Measurements from ENCODE around the gene GNAS. TPM values are rescaled to one million over a fixed set of nuclear protein-coding genes. Genes with fewer than 3 reads are reported as not detected.

GNAS gene
- total and polyA plus RNA-seq, 4 experiments from 2014 or later: 70.1 to 645 (median 412) TPM

DNA sequence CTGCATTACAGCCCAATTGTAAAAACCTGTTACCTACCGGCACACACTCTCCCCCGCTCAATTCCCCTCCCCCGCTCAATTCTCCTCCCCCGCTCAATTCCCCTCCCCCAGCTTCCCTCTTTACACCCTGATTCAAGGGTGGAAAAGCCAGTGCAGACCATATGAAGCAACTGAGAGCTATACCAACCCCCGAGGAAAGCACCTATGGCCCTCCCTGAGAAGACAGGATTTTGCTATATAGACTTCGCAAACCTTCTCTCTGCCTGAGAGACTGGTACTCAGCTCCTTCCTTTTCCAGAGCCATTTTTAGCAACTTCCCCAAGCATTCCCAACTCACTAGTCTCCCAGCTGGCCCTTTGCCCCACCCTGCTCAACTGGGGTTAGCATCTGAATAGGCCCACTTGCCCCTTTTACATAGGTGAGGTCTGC, 9.4 kb upstream of the GNAS start:
- Histone ChIP-seq H3K9me3 (ENCODE audit: control insufficient read depth in 1 of 2, low read length in 2 of 2) (no peaks in the 10 kb centered on the region), H3K4me3 (ENCODE audit: low read length in 2 of 2) (no peak overlapping the region), H3K27me3 (ENCODE audit: insufficient read depth, low read length) (peaks cover 8% of the 10 kb centered on the region), H3K36me3 (ENCODE audit: insufficient read depth, low read length) (no peaks in the 10 kb centered on the region), H3K4me1 (ENCODE audit: insufficient read depth, low read length) (no peaks in the 10 kb centered on the region), H3K27ac (ENCODE audit: low read depth, low read length) (no peak overlapping the region)
- H3K27me3 Mint-ChIP-seq: peaks cover 29 to 39% of the 10 kb centered on the region in 2 donors
- no peaks in the 10 kb centered on the region for H3K9me3 Mint-ChIP-seq
- H3K4me3 Mint-ChIP-seq: no peak overlapping the region
- peaks cover 0 to 11% (median 5%) of the 10 kb centered on the region in 4 donors for H3K4me1 Mint-ChIP-seq
- no peak for DNase-seq
- POLR2A ChIA-PET (ENCODE audit: partially characterized antibody): no interaction called here
- H3K36me3 Mint-ChIP-seq: no peaks in the 10 kb centered on the region
- no peak overlapping the region for H3K27ac Mint-ChIP-seq
- intact Hi-C loops (cut with micrococcal nuclease): no loop called here
- CTCF ChIA-PET (ENCODE audit: partially characterized antibody): interaction anchor here (1.8 kb wide), 1 partner anchor 10 kb away, joined by 5 read pairs; the partner anchor contains the start of gene GNAS

DNA sequence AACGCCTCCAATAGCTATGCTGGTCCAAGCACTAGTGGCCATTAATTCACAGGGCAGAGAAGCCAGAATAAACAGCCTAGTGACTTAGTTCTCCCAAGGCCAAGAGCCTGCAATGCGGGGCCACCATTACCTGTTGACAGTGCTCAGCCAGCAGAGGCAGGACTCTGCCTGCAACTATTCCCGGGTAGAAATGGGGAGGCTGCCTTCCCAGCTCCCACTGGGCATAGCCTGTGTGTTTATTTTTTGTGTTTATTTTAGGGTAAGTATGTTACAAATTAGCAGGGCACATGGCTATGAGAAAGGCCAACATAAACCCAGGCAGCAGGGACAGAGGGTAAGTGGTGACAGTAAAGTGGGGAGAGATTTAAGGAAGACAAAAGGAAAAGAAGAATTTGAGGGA, 6.8 kb upstream of the GNAS start:
- no peaks in the 10 kb centered on the region for H3K4me1 ChIP-seq (ENCODE audit: insufficient read depth, low read length)
- ChIA-PET POLR2A (ENCODE audit: partially characterized antibody) (no interaction called here), CTCF (ENCODE audit: partially characterized antibody) (no interaction called here)
- H3K4me3 ChIP-seq (ENCODE audit: low read length in 2 of 2): no peak overlapping the region
- intact Hi-C loops (cut with micrococcal nuclease): no loop called here
- H3K27ac ChIP-seq (ENCODE audit: low read depth, low read length): no peak overlapping the region
- Mint-ChIP-seq H3K4me3 (no peak overlapping the region), H3K4me1 (peaks cover 2 to 5% (median 3%) of the 10 kb centered on the region in 4 donors), H3K9me3 (no peaks in the 10 kb centered on the region), H3K27ac (no peak overlapping the region), H3K36me3 (no peaks in the 10 kb centered on the region), H3K27me3 (peaks cover 34% of the 10 kb centered on the region in 2 donors)
- H3K9me3 ChIP-seq (ENCODE audit: control insufficient read depth in 1 of 2, low read length in 2 of 2): no peaks in the 10 kb centered on the region
- no peaks in the 10 kb centered on the region for H3K36me3 ChIP-seq (ENCODE audit: insufficient read depth, low read length)
- H3K27me3 ChIP-seq (ENCODE audit: insufficient read depth, low read length): peaks cover 4% of the 10 kb centered on the region
- no peak for DNase-seq

DNA sequence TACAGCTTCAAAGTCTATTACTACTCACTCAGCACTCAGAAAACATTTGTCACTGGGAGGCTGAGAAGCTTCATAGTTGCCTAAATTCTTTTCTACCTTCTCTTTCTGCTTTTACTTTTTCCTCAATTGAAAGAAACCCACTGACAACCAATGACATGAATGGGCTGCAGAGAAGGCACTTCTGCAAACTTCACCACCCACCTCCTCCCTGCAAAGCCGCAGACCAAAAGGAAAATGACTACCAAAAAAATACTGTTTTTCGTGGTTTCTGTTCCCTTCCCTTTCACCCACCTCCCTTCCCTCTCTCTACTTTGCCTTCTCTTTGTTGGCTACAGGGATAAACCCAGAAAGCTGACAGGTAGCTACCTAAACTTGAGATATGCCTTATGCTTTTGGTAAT, 5.1 kb upstream of the GNAS start:
- peaks cover 0 to 2% of the 10 kb centered on the region in 2 donors for H3K36me3 Mint-ChIP-seq
- H3K4me1 Mint-ChIP-seq: peaks cover 2 to 14% (median 9%) of the 10 kb centered on the region in 4 donors
- Histone ChIP-seq H3K27me3 (ENCODE audit: insufficient read depth, low read length) (peaks cover 10% of the 10 kb centered on the region), H3K36me3 (ENCODE audit: insufficient read depth, low read length) (no peaks in the 10 kb centered on the region), H3K27ac (ENCODE audit: low read depth, low read length) (no peak overlapping the region), H3K9me3 (ENCODE audit: control insufficient read depth in 1 of 2, low read length in 2 of 2) (no peaks in the 10 kb centered on the region), H3K4me1 (ENCODE audit: insufficient read depth, low read length) (peaks cover 6% of the 10 kb centered on the region), H3K4me3 (ENCODE audit: low read length in 2 of 2) (no peak overlapping the region)
- H3K9me3 Mint-ChIP-seq: no peaks in the 10 kb centered on the region
- no peak for DNase-seq
- ChIA-PET CTCF (ENCODE audit: partially characterized antibody) (no interaction called here), POLR2A (ENCODE audit: partially characterized antibody) (no interaction called here)
- no peak overlapping the region for H3K4me3 Mint-ChIP-seq
- H3K27ac Mint-ChIP-seq: no peak overlapping the region
- peaks cover 33 to 42% of the 10 kb centered on the region in 2 donors for H3K27me3 Mint-ChIP-seq
- intact Hi-C loops (cut with micrococcal nuclease): no loop called here

DNA sequence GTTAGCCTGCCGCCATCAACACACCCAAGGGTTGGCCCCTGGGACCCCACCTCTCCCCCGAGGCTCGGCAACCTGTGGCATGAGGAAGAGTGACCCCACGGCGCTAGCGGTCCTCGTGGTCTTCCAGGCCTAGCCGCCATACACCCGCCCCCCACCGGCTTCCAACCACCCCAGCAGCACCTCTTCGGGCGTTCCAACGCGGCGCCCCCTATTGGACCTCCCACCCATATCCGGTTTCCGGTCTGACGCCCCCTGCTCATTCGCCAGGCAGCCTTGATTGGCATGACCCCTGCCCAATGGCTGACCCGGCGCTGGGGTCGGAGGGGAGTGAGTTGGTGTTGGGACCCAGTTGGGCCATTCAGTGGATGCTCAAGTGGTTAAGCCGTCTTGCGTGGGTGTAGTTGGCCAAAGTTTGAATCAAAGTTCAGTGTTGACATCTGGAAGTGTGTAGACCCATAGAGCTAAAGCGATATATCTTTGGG, 1.8 kb upstream of the GNAS start, which contains the start of gene GNAS-AS1:
Gene GNAS-AS1 (minus strand): TSS at position 210 of the 482 bp plus-strand sequence.
- intact Hi-C loops (cut with micrococcal nuclease): loop anchor here (5.0 kb wide), 1 partner anchor 613 kb away; no protein-coding TSS in a partner anchor
- POLR2A ChIA-PET (ENCODE audit: partially characterized antibody): interaction anchor here (0.9 to 1.5 kb wide), 2 partner anchors 200 to 462 kb away, joined by 3 to 4 read pairs; partner anchors contain the start of genes STX16 and VAPB
- H3K4me3 Mint-ChIP-seq: peak within 1 kb of the TSS; percentile 86 to 95 (median 90)
- H3K9me3 Mint-ChIP-seq: no peaks in the 10 kb centered on the region
- peaks cover 29 to 32% of the 10 kb centered on the region in 2 donors for H3K27me3 Mint-ChIP-seq
- H3K4me1 Mint-ChIP-seq: peaks cover 4 to 19% (median 13%) of the 10 kb centered on the region in 4 donors
- DNase-seq: peak; percentile 62 to 73 (median 73)
- peaks cover 0 to 2% of the 10 kb centered on the region in 2 donors for H3K36me3 Mint-ChIP-seq
- peaks cover 13% of the 10 kb centered on the region for H3K4me1 ChIP-seq (ENCODE audit: insufficient read depth, low read length)
- peak within 1 kb of the TSS in 1 of 2 donors; percentile 46 for H3K4me3 ChIP-seq (ENCODE audit: low read length in 2 of 2)
- no peaks in the 10 kb centered on the region for H3K36me3 ChIP-seq (ENCODE audit: insufficient read depth, low read length)
- H3K27ac Mint-ChIP-seq: peak within 1 kb of the TSS in 2 of 7 donors; percentile 46 to 75
- no peak within 1 kb of the TSS for H3K27ac ChIP-seq (ENCODE audit: low read depth, low read length)
- H3K27me3 ChIP-seq (ENCODE audit: insufficient read depth, low read length): peaks cover 16% of the 10 kb centered on the region
- no peaks in the 10 kb centered on the region for H3K9me3 ChIP-seq (ENCODE audit: control insufficient read depth in 1 of 2, low read length in 2 of 2)
- CTCF ChIA-PET (ENCODE audit: partially characterized antibody): interaction anchor here (0.8 to 1.1 kb wide), 2 partner anchors 193 to 369 kb away, joined by 3 to 5 read pairs; no protein-coding TSS in a partner anchor

DNA sequence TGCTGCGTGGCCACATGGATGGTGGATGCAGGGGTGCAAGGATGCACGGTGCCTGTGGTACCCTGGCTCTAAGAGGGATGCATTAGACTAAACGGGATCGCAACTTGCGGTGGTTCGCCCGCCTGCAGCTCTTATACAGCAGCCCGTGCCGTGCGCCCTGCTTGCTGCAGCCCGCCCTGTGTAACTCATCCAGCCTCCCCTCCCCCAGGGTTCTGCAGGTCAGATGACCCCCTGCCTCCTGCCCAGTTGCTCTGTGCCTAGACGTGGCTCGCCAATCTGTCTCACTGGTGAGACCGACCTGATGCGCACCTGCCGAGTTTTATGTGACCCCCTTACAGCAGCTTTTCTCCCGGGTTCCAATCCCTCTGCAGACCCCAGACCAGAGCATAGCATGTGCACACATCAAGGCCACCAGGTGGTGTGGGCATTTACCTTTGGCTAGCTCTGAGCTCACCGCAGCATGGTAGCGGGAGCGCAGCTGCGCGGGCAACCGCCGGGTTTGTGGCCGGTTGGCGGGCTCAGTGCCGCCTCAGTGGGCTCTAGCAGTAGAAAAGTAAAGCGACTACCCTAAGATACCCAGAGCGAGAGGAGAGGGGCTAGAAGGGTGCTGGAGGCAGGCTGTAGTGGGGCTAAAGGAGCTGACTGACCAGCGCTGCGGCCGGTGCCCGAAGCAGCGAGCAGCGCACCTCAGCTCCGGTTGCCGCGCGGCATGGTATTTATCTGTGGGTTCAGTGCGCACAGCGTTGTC, 1.1 kb upstream of the GNAS start:
- H3K27me3 ChIP-seq (ENCODE audit: insufficient read depth, low read length): peaks cover 14% of the 10 kb centered on the region
- H3K4me1 Mint-ChIP-seq: peaks cover 5 to 25% (median 16%) of the 10 kb centered on the region in 4 donors
- H3K36me3 ChIP-seq (ENCODE audit: insufficient read depth, low read length): no peaks in the 10 kb centered on the region
- peak overlapping the region in 1 of 2 donors; percentile 46 for H3K4me3 ChIP-seq (ENCODE audit: low read length in 2 of 2)
- peak overlapping the region; percentile 86 to 95 (median 90) for H3K4me3 Mint-ChIP-seq
- no peak for DNase-seq
- no peak overlapping the region for H3K27ac Mint-ChIP-seq
- H3K9me3 Mint-ChIP-seq: no peaks in the 10 kb centered on the region
- H3K4me1 ChIP-seq (ENCODE audit: insufficient read depth, low read length): peaks cover 16% of the 10 kb centered on the region
- no peaks in the 10 kb centered on the region for H3K9me3 ChIP-seq (ENCODE audit: control insufficient read depth in 1 of 2, low read length in 2 of 2)
- ChIA-PET POLR2A (ENCODE audit: partially characterized antibody) (interaction anchor here (0.9 to 1.5 kb wide), 2 partner anchors 200 to 463 kb away, joined by 3 to 4 read pairs; partner anchors contain the start of genes STX16 and VAPB), CTCF (ENCODE audit: partially characterized antibody) (interaction anchor here (0.8 to 1.2 kb wide), 3 partner anchors 193 to 370 kb away, joined by 3 to 5 read pairs (median 4); partner anchors contain the start of gene STX16)
- H3K27ac ChIP-seq (ENCODE audit: low read depth, low read length): no peak overlapping the region
- peaks cover 30% of the 10 kb centered on the region in 2 donors for H3K27me3 Mint-ChIP-seq
- intact Hi-C loops (cut with micrococcal nuclease): loop anchor here (5.0 kb wide), 1 partner anchor 614 kb away; no protein-coding TSS in a partner anchor
- H3K36me3 Mint-ChIP-seq: peaks cover 0 to 2% of the 10 kb centered on the region in 2 donors

DNA sequence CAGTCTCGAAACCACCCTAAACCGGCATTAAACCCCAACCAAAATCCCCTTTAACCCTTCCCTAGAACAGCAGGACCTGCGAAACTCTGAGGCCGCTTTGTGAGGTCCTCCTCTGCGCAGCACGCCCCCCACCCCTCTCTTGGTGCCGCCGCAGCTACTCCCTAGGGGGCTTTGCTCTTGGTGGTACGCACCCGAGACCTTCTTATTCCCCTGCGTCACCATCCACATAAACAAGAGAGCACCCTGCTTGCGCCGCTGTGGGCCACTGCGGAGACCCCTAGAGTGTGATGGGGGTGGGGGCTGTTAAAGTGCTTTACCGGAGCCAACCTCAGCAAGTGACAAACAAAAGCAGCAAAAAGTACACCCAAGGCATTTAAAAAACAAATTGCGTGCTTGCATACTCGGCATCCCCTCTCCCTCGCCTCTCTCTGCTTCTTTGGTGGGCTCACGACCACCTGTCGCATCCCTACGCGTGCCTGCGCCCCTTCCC, 502 bp upstream of the GNAS start:
- ChIA-PET CTCF (ENCODE audit: partially characterized antibody) (interaction anchor here (1.1 to 1.7 kb wide), 4 partner anchors 8 to 371 kb away, joined by 4 to 9 read pairs (median 5); partner anchors contain the start of gene STX16), POLR2A (ENCODE audit: partially characterized antibody) (interaction anchor here (0.6 to 2.1 kb wide), 5 partner anchors 39 to 463 kb away, joined by 3 to 9 read pairs (median 3); partner anchors contain the start of genes STX16 and VAPB)
- intact Hi-C loops (cut with micrococcal nuclease): loop anchor here (1.0 to 5.0 kb wide), 2 partner anchors 202 to 615 kb away; no protein-coding TSS in a partner anchor
- H3K4me1 Mint-ChIP-seq: peaks cover 5 to 26% (median 16%) of the 10 kb centered on the region in 4 donors
- Histone ChIP-seq H3K9me3 (ENCODE audit: control insufficient read depth in 1 of 2, low read length in 2 of 2) (no peaks in the 10 kb centered on the region), H3K27me3 (ENCODE audit: insufficient read depth, low read length) (peaks cover 18% of the 10 kb centered on the region), H3K4me1 (ENCODE audit: insufficient read depth, low read length) (peaks cover 16% of the 10 kb centered on the region), H3K4me3 (ENCODE audit: low read length in 2 of 2) (peak overlapping the region in 1 of 2 donors; percentile 37), H3K27ac (ENCODE audit: low read depth, low read length) (no peak overlapping the region), H3K36me3 (ENCODE audit: insufficient read depth, low read length) (no peaks in the 10 kb centered on the region)
- no peak for DNase-seq
- peaks cover 31 to 33% of the 10 kb centered on the region in 2 donors for H3K27me3 Mint-ChIP-seq
- peak overlapping the region in 1 of 7 donors; percentile 64 for H3K27ac Mint-ChIP-seq
- H3K4me3 Mint-ChIP-seq: peak overlapping the region; percentile 73 to 95 (median 89)
- peaks cover 0 to 2% of the 10 kb centered on the region in 2 donors for H3K36me3 Mint-ChIP-seq
- H3K9me3 Mint-ChIP-seq: no peaks in the 10 kb centered on the region
